Activated B cell treated with CpG ODN at 0.5 μM for 24 hours (primary cell): ENCODE measurements around the gene ZBTB16. TPM values are rescaled to one million over a fixed set of nuclear protein-coding genes. Genes with fewer than 3 reads are reported as not detected.
"Not testable (repeated sequence)": the region's sequence is repeated elsewhere in the genome, so short reads cannot be mapped to it uniquely, and the experiment has no call there.

ENCODE experiments used
- ATAC-seq: fragments of 200-7000 bp; cut with Tn5 transposase; one replicate; pipeline ENCODE4 v1.10.0; 2021; ENCODE audit warnings: low read depth, mild to moderate bottlenecking, moderate library complexity
- CTCF ChIA-PET: fragments of 350-600 bp; sonication (Branson Sonifier 250); formaldehyde crosslinking; loops from one replicate; lab custom pipeline; 2021; ENCODE audit warnings: antibody characterized with exemption; lab: Charles Lee
- POLR2A ChIA-PET: fragments of 350-600 bp; sonication (Branson Sonifier 250); formaldehyde crosslinking; loops from one replicate; lab custom pipeline; 2021; ENCODE audit warnings: antibody characterized with exemption; lab: Charles Lee
- DNase-seq: peaks from one replicate; pipeline ENCODE4 v3.0.0; 2022
- H3K27ac Mint-ChIP-seq: one replicate; pipeline ENCODE4 v1.8.0; 2020; ENCODE audit warnings: mixed read lengths
- H3K27me3 Mint-ChIP-seq: one replicate; pipeline ENCODE4 v1.8.0; 2021; ENCODE audit warnings: mixed read lengths
- H3K36me3 Mint-ChIP-seq: one replicate; pipeline ENCODE4 v1.8.0; 2021; ENCODE audit warnings: low read depth, mixed read lengths
- H3K4me1 Mint-ChIP-seq: one replicate; pipeline ENCODE4 v1.8.0; 2021; ENCODE audit warnings: mixed read lengths
- H3K4me3 Mint-ChIP-seq: one replicate; pipeline ENCODE4 v1.8.0; 2020; ENCODE audit warnings: mild to moderate bottlenecking, mixed read lengths
- H3K9me3 Mint-ChIP-seq: one replicate; pipeline ENCODE4 v1.8.0; 2020; ENCODE audit warnings: mixed read lengths
- CTCF ChIP-seq: fragments of 200-600 bp; IDR thresholded peaks from one replicate; pipeline ENCODE4 v1.8.0; 2022; ENCODE audit warnings: antibody characterized with exemption, mild to moderate bottlenecking
- intact Hi-C: fragments of 100-400 bp; cut with micrococcal nuclease; formaldehyde crosslinking; loops from one replicate; pipeline ENCODE4 v1.15.1; 2024
- total RNA-seq: library from RNA; stranded (reverse); gene quantifications from 2 replicates; pipeline ENCODE4 v1.2.3, GENCODE V29; 2022

Gene ZBTB16
- total RNA-seq, 1 donor from 2014 or later: 2.5 TPM

GRCh38 chr11:114049050-114049449 is 10.5 kb upstream of the ZBTB16 start:
- intact Hi-C loops: no loop called here
- H3K27me3 Mint-ChIP-seq: peaks cover 23% of the 10 kb centered on the region

DNA sequence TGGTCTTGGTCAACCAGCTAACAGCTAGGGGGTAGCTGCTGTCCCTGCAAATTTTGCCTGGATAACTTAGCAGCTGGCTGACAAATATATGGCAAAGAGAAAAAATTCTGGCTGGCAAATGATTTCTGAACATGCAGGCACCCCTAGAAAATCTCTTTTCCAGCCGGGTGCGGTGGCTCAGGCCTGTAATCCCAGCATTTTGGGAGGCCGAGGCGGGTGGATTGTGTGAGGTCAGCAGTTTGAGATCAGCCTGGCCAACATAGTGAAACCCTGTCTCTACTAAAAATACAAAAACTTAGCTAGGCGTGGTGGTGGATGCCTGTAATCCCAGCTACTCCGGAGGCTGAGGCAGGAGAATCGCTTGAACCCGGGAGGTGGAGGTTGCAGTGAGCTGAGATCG is 9.7 kb upstream of the ZBTB16 start:
- H3K36me3 Mint-ChIP-seq, H3K4me1 Mint-ChIP-seq, H3K9me3 Mint-ChIP-seq, intact Hi-C loops, DNase-seq, CTCF ChIA-PET, ATAC-seq, H3K4me3 Mint-ChIP-seq, POLR2A ChIA-PET, H3K27ac Mint-ChIP-seq: not testable (repeated sequence)
- H3K27me3 Mint-ChIP-seq: peaks cover 29% of the 10 kb centered on the region

More at GRCh38 chr11:114049050-114049449, 10.5 kb upstream of the ZBTB16 start:
- H3K4me3 Mint-ChIP-seq: no peak overlapping the region
- no peaks in the 10 kb centered on the region for H3K36me3 Mint-ChIP-seq
- ATAC-seq (no peak), DNase-seq (no peak)
- POLR2A ChIA-PET: no interaction called here
- H3K4me1 Mint-ChIP-seq: peaks cover 2% of the 10 kb centered on the region
- no peak overlapping the region for H3K27ac Mint-ChIP-seq
- CTCF ChIA-PET: interaction anchor here (1.1 kb wide), 1 partner anchor 212 kb away, joined by 3 read pairs; no protein-coding TSS in a partner anchor
- TF ChIP-seq CTCF: no peak
- no peaks in the 10 kb centered on the region for H3K9me3 Mint-ChIP-seq

GRCh38 chr11:114050258-114050927 is 9.1 kb upstream of the ZBTB16 start:
- ChIA-PET CTCF (no interaction called here), POLR2A (no interaction called here)
- intact Hi-C loops: no loop called here
- TF ChIP-seq CTCF: no peak
- ATAC-seq (no peak), DNase-seq (no peak)
- H3K9me3 Mint-ChIP-seq: no peaks in the 10 kb centered on the region
- no peaks in the 10 kb centered on the region for H3K36me3 Mint-ChIP-seq
- peaks cover 30% of the 10 kb centered on the region for H3K27me3 Mint-ChIP-seq
- no peaks in the 10 kb centered on the region for H3K4me1 Mint-ChIP-seq
- H3K4me3 Mint-ChIP-seq: no peak overlapping the region
- H3K27ac Mint-ChIP-seq: no peak overlapping the region

DNA sequence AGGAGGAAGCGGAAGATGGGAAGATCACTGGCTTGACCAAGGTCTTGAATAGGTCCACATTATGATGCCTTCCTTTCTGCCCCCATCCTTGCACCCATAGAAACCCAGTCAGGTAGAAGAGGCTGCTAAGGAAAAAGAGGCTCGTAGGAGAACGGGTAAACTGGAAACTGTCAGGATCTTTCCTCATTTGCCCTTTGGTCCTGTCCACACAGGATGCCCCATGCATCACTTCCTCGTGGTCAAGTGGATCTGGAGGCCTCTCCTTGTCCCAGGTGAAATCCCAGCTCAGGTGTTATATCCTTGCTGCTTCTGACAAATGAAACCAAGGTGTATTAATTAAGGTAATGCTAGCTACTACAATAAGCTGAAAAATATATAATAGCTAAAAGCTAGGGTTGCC is 8.0 kb upstream of the ZBTB16 start:
- ChIA-PET CTCF (no interaction called here), POLR2A (no interaction called here)
- Mint-ChIP-seq H3K27ac (no peak overlapping the region), H3K4me3 (no peak overlapping the region), H3K4me1 (no peaks in the 10 kb centered on the region), H3K36me3 (no peaks in the 10 kb centered on the region), H3K27me3 (peaks cover 31% of the 10 kb centered on the region), H3K9me3 (no peaks in the 10 kb centered on the region)
- no peak for ATAC-seq
- no peak for TF ChIP-seq CTCF
- DNase-seq: no peak
- intact Hi-C loops: no loop called here

DNA sequence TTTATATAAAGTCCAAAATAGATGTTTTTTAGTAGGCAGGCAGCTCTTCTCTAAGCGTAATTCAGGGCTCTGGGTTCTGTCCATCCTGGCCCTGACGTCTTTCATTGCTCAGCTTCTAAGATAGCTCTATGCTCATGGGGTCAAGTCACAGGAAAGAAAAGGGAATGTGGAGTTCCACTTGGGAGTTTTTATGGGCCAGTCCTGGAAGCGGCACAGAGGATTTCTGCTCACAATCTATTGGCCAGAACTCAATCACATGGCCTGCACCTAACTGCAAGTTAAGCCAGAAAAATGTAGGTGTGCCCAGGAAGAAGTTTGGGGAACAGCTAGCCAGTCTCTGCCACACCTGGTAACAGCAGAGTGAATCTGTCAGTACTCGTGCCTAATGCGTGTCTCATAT is 7.4 kb upstream of the ZBTB16 start:
- POLR2A ChIA-PET: interaction anchor here (0.7 kb wide), 1 partner anchor 1827 kb away, joined by 4 read pairs; no protein-coding TSS in a partner anchor
- no peak for TF ChIP-seq CTCF
- H3K27ac Mint-ChIP-seq: no peak overlapping the region
- no peak overlapping the region for H3K4me3 Mint-ChIP-seq
- CTCF ChIA-PET: interaction anchor here (0.8 kb wide), 1 partner anchor 210 kb away, joined by 3 read pairs; no protein-coding TSS in a partner anchor
- peaks cover 31% of the 10 kb centered on the region for H3K27me3 Mint-ChIP-seq
- DNase-seq (no peak), ATAC-seq (no peak)
- intact Hi-C loops: no loop called here
- H3K4me1 Mint-ChIP-seq: no peaks in the 10 kb centered on the region
- no peaks in the 10 kb centered on the region for H3K9me3 Mint-ChIP-seq
- H3K36me3 Mint-ChIP-seq: no peaks in the 10 kb centered on the region
